GM23248 (cell line): ENCODE measurements around the gene PATJ. TPM values are rescaled to one million over a fixed set of nuclear protein-coding genes. Genes with fewer than 3 reads are reported as not detected.
A peak's percentile ranks its signal among the peaks of the same experiment; 100 is the strongest.
"Not testable (repeated sequence)": the region's sequence is repeated elsewhere in the genome, so short reads cannot be mapped to it uniquely, and the experiment has no call there.

Source experiments
- DNase-seq: peaks from one replicate; pipeline ENCODE4 v3.0.0-alpha.2; 2015
- H2AFZ ChIP-seq: fragments of 200-600 bp; sonication (generic); 2 replicates; pipeline ENCODE4 v1.6.1; 2016; ENCODE audit warnings: antibody characterized with exemption
- H3F3A ChIP-seq: fragments of 200-600 bp; sonication (generic); 2 replicates; pipeline ENCODE4 v1.6.1; 2016; ENCODE audit warnings: mild to moderate bottlenecking, antibody characterized with exemption, mixed run types; ENCODE audit not compliant: insufficient read depth
- H3K27ac ChIP-seq: fragments of 200-600 bp; sonication (generic); 2 replicates; pipeline ENCODE4 v1.5.1; 2016; ENCODE audit warnings: mild to moderate bottlenecking
- H3K27me3 ChIP-seq: fragments of 200-600 bp; sonication (generic); replicated peaks from 2 replicates; pipeline ENCODE4 v1.6.1; 2016; ENCODE audit warnings: mild to moderate bottlenecking; ENCODE audit not compliant: insufficient read depth
- H3K36me3 ChIP-seq: fragments of 200-600 bp; sonication (generic); 2 replicates; pipeline ENCODE4 v1.6.1; 2016; ENCODE audit warnings: low read depth, mild to moderate bottlenecking
- H3K4me1 ChIP-seq: fragments of 200-600 bp; sonication (generic); 2 replicates; pipeline ENCODE4 v1.6.1; 2016; ENCODE audit warnings: mild to moderate bottlenecking; ENCODE audit not compliant: insufficient read depth
- H3K4me2 ChIP-seq: fragments of 200-600 bp; sonication (generic); one replicate; pipeline ENCODE4 v1.6.1; 2016; ENCODE audit warnings: mild to moderate bottlenecking; ENCODE audit not compliant: unreplicated experiment
- H3K4me3 ChIP-seq: fragments of 200-600 bp; sonication (generic); 2 replicates; pipeline ENCODE4 v1.5.1; 2016; ENCODE audit warnings: mild to moderate bottlenecking
- H3K79me2 ChIP-seq: fragments of 200-600 bp; sonication (generic); 2 replicates; pipeline ENCODE4 v1.6.1; 2016; ENCODE audit warnings: mild to moderate bottlenecking; ENCODE audit not compliant: insufficient read depth
- H3K9ac ChIP-seq: fragments of 200-600 bp; sonication (generic); 2 replicates; pipeline ENCODE4 v1.6.1; 2016; ENCODE audit warnings: mild to moderate bottlenecking
- H3K9me2 ChIP-seq: fragments of 200-600 bp; sonication (generic); 2 replicates; pipeline ENCODE4 v1.6.1; 2016; ENCODE audit warnings: mixed run types, mild to moderate bottlenecking, moderate library complexity; ENCODE audit not compliant: insufficient read depth
- H3K9me3 ChIP-seq: fragments of 200-600 bp; sonication (generic); one replicate; pipeline ENCODE4 v1.6.1; 2017; ENCODE audit warnings: low read depth
- H4K20me1 ChIP-seq: fragments of 200-600 bp; sonication (generic); 2 replicates; pipeline ENCODE4 v1.6.0; 2016; ENCODE audit not compliant: insufficient read depth
- EZH2 ChIP-seq: fragments of 200-600 bp; sonication (generic); IDR thresholded peaks from 2 replicates; pipeline ENCODE4 v1.6.1; 2018; ENCODE audit warnings: antibody characterized with exemption, mild to moderate bottlenecking; ENCODE audit not compliant: insufficient read depth, poor library complexity, severe bottlenecking
- EZH2phosphoT487 ChIP-seq: fragments of 200-600 bp; sonication (generic); IDR thresholded peaks from 2 replicates; pipeline ENCODE4 v1.6.1; 2018; ENCODE audit warnings: antibody characterized with exemption, moderate library complexity, mild to moderate bottlenecking, low read depth; ENCODE audit not compliant: insufficient read depth
- WGBS, 2 experiments: methylation state at CpG; one replicate each; pipeline ENCODE4 v1.1.6; 2015 to 2017; ENCODE audit warnings: low lambda C conversion rate in 2 of 2, low coverage in 1 of 2; ENCODE audit errors: missing lambda C conversion rate in 2 of 2; 5-methylcytosine and 5-hydroxymethylcytosine counted together
- in situ Hi-C: fragments of 300-500 bp; cut with MboI; formaldehyde crosslinking; loops from 2 replicates; pipeline ENCODE4 v1.15.0; 2020
- polyA plus RNA-seq: library from polyadenylated mRNA; unstranded; fragments of >200 nt; fragmentation: Nextera tagmentation; extraction: Ambion mirVana; gene quantifications from 2 replicates; pipeline ENCODE4 v1.2.1, GENCODE V29; 2016
- total RNA-seq: library from RNA; depleted of rRNA; stranded (reverse); fragments of >200 nt; shearing (Covaris generic); gene quantifications from 2 replicates; pipeline ENCODE4 v1.2.3, GENCODE V29; 2014

PATJ gene
- total and polyA plus RNA-seq, 2 experiments from 2014 or later, result 5.3 to 6.1 TPM

GRCh38 chr1:61724813-61725694, 17.2 kb upstream of the PATJ start, which contains the start of gene TM2D1:
Gene TM2D1 (minus strand): TSS chr1:61725141. CDS start chr1:61725120, 21 bp downstream.
- Histone ChIP-seq H3K4me1 (peaks cover 23% of the 10 kb centered on the region), H3K79me2 (peaks cover 51% of the 10 kb centered on the region), H2AFZ (peak within 1 kb of the TSS; percentile 96), H3K9me3 (no peaks in the 10 kb centered on the region), H4K20me1 (no peaks in the 10 kb centered on the region), H3K9ac (peak within 1 kb of the TSS; percentile 99), H3K9me2 (no peaks in the 10 kb centered on the region), H3F3A (no peaks in the 10 kb centered on the region), H3K4me3 (peak within 1 kb of the TSS; percentile 100), H3K27ac (peak within 1 kb of the TSS; percentile 72), H3K27me3 (no peaks in the 10 kb centered on the region), H3K4me2 (peak within 1 kb of the TSS; percentile 93), H3K36me3 (no peaks in the 10 kb centered on the region)
- WGBS, 2 experiments, result 1% methylated on average over 41 to 45 of the region's 45 CpGs
- no peak for TF ChIP-seq EZH2
- TF ChIP-seq EZH2phosphoT487, result no peak
- in situ Hi-C loops, result no loop called here
- DNase-seq, result peak; percentile 96

- in situ Hi-C loops, result no loop called here
- no peak for TF ChIP-seq EZH2phosphoT487
- TF ChIP-seq EZH2, result no peak
- Histone ChIP-seq H3K27ac (no peak overlapping the region), H2AFZ (no peak overlapping the region), H3K4me3 (no peak overlapping the region), H4K20me1 (no peaks in the 10 kb centered on the region), H3K9ac (no peak overlapping the region), H3F3A (no peaks in the 10 kb centered on the region), H3K9me2 (no peaks in the 10 kb centered on the region), H3K4me1 (peaks cover 21% of the 10 kb centered on the region), H3K27me3 (no peaks in the 10 kb centered on the region), H3K79me2 (peaks cover 27% of the 10 kb centered on the region), H3K9me3 (no peaks in the 10 kb centered on the region), H3K4me2 (no peak overlapping the region), H3K36me3 (no peaks in the 10 kb centered on the region)
- no peak for DNase-seq
- 72 to 83% methylated on average over 3 of the region's 3 CpGs for WGBS, 2 experiments
Observed at GRCh38 chr1:61727544-61727943, 14.7 kb upstream of the PATJ start.

- H4K20me1 ChIP-seq, H3F3A ChIP-seq, H3K36me3 ChIP-seq, H3K4me3 ChIP-seq, H3K9me3 ChIP-seq, DNase-seq, in situ Hi-C loops, H3K27me3 ChIP-seq, H3K4me1 ChIP-seq, H3K9me2 ChIP-seq, H3K9ac ChIP-seq, H3K79me2 ChIP-seq, H3K4me2 ChIP-seq, H2AFZ ChIP-seq, H3K27ac ChIP-seq: not testable (repeated sequence)
- WGBS, 2 experiments, result 0% methylated on average over 1 of the region's 1 CpG
Observed at GRCh38 chr1:61730679-61731078, 11.6 kb upstream of the PATJ start.

GRCh38 chr1:61732726-61733125, 9.6 kb upstream of the PATJ start:
- Histone ChIP-seq H3K9me3 (no peaks in the 10 kb centered on the region), H3K4me1 (no peaks in the 10 kb centered on the region), H3K9ac (no peak overlapping the region), H4K20me1 (no peaks in the 10 kb centered on the region), H3K27ac (no peak overlapping the region), H3K36me3 (no peaks in the 10 kb centered on the region), H3K79me2 (no peaks in the 10 kb centered on the region), H3K4me3 (no peak overlapping the region), H3K4me2 (no peak overlapping the region), H3K9me2 (no peaks in the 10 kb centered on the region), H2AFZ (no peak overlapping the region), H3F3A (no peaks in the 10 kb centered on the region), H3K27me3 (no peaks in the 10 kb centered on the region)
- no peak for DNase-seq
- TF ChIP-seq EZH2 (no peak), EZH2phosphoT487 (no peak)
- in situ Hi-C loops, result no loop called here
- WGBS, 2 experiments, result 58 to 63% methylated on average over 3 of the region's 3 CpGs
